ENCODE results near the gene SLC35E4.

- no peak for TF ChIP-seq TAF1 (IDR thresholded peaks at IDR 0.05; ENCODE audit: borderline replicate concordance, low read depth, low read length)
- no peak for TF ChIP-seq FOXM1 (IDR thresholded peaks at IDR 0.05; ENCODE audit: low read depth)
- no peak for TF ChIP-seq EZH2phosphoT487 (IDR thresholded peaks at IDR 0.05; ENCODE audit: borderline replicate concordance, low read depth)
- no peak for TF ChIP-seq CTCF (IDR thresholded peaks at IDR 0.05)
- TF ChIP-seq GABPA (IDR thresholded peaks at IDR 0.05; ENCODE audit: low read depth) = no peak
- TF ChIP-seq YY1 (IDR thresholded peaks at IDR 0.05; ENCODE audit: low read depth) = no peak
- no peak for TF ChIP-seq EP300 (IDR thresholded peaks at IDR 0.05; ENCODE audit: borderline replicate concordance in 1 of 2, low read depth in 1 of 2, low read length in 1 of 2)
- TF ChIP-seq RCOR1 (IDR thresholded peaks at IDR 0.05; ENCODE audit: low read length) = no peak
- TF ChIP-seq MEF2A (IDR thresholded peaks at IDR 0.05; ENCODE audit: borderline replicate concordance, low read depth) = no peak
- no peak for TF ChIP-seq REST (IDR thresholded peaks at IDR 0.05; ENCODE audit: low read depth, low read length)
- no peak for TF ChIP-seq JUND (IDR thresholded peaks at IDR 0.05)
Observed at GRCh38 chr22:30647536-30647935, 12.0 kb downstream of the SLC35E4 start.
